ENCODE measurements around the gene INAFM2. TPM values are rescaled to one million over a fixed set of nuclear protein-coding genes. Genes with fewer than 3 reads are reported as not detected.

INAFM2 gene
- total and polyA plus RNA-seq, 4 donors, result 3.3 to 5.7 (median 4.4) TPM

DNA sequence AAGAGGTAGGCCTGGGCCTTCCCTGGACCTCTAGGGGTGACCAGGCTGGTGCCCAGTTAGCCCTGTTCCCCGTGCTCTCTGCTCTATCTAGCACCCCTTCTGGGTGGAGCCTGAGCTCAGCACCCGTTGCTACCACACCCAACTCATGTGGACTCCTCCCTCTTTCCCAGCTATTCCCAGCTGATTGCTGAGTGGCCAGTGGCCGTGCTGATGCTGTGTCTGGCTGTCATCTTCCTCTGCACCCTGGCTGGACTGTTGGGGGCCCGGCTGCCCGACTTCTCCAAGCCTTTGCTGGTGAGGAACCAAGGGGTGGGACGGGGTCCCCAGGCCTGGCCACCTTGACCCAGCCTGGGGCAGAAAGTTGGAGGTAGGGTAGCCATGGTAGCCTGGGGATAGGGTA, 40.8 kb downstream of the INAFM2 start:
- no peak overlapping the region for H3K9ac ChIP-seq (ENCODE audit: low read depth in 1 of 2, low read length in 2 of 2)
- H3K36me3 ChIP-seq (ENCODE audit: control insufficient read depth in 4 of 4, insufficient read depth in 3 of 4, low read depth in 1 of 4, low read length in 3 of 4), result no peaks in the 10 kb centered on the region
- DNase-seq (ENCODE audit: low spot score), result no peak
- H3K27ac ChIP-seq (ENCODE audit: low read depth in 1 of 2, low read length in 2 of 2), result no peak overlapping the region
- H3K9me3 ChIP-seq (ENCODE audit: control insufficient read depth in 4 of 4, low read length in 3 of 4), result no peaks in the 10 kb centered on the region
- 87% methylated on average over 6 of the region's 6 CpGs for WGBS
- TF ChIP-seq, protein P1, sequence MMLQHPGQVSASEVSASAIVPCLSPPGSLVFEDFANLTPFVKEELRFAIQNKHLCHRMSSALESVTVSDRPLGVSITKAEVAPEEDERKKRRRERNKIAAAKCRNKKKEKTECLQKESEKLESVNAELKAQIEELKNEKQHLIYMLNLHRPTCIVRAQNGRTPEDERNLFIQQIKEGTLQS (IDR thresholded peaks at IDR 0.05), result no peak
- no peak for TF ChIP-seq JUND (IDR thresholded peaks at IDR 0.05)
- TF ChIP-seq ZBTB33 (IDR thresholded peaks at IDR 0.05), result no peak
- no peak for TF ChIP-seq RXRA (IDR thresholded peaks at IDR 0.05)
- TF ChIP-seq RAD21 (IDR thresholded peaks at IDR 0.05), result no peak
- no peak for TF ChIP-seq EGR1 (IDR thresholded peaks at IDR 0.05; ENCODE audit: low read depth in 2 of 2)
- TF ChIP-seq NR2F2 (IDR thresholded peaks at IDR 0.05), result no peak
- no peak for TF ChIP-seq GABPA (IDR thresholded peaks at IDR 0.05 in 1 of 2, conservative IDR thresholded peaks at IDR 0.05 in 1 of 2)
- no peak for TF ChIP-seq TAF1 (conservative IDR thresholded peaks at IDR 0.05)
- TF ChIP-seq FOXA1 (IDR thresholded peaks at IDR 0.05), result no peak
- no peak for TF ChIP-seq HNF4G (IDR thresholded peaks at IDR 0.05)
- no peak overlapping the region for H3K4me3 ChIP-seq (ENCODE audit: low read depth in 1 of 3, low read length in 3 of 3)
- H3K4me1 ChIP-seq (ENCODE audit: control insufficient read depth in 4 of 4, insufficient read depth in 4 of 4, low read length in 3 of 4), result peaks cover 6 to 24% (median 13%) of the 10 kb centered on the region in 4 donors
- H3K27me3 ChIP-seq (ENCODE audit: control insufficient read depth in 4 of 4, insufficient read depth in 4 of 4, low read length in 3 of 4), result no peaks in the 10 kb centered on the region

DNA sequence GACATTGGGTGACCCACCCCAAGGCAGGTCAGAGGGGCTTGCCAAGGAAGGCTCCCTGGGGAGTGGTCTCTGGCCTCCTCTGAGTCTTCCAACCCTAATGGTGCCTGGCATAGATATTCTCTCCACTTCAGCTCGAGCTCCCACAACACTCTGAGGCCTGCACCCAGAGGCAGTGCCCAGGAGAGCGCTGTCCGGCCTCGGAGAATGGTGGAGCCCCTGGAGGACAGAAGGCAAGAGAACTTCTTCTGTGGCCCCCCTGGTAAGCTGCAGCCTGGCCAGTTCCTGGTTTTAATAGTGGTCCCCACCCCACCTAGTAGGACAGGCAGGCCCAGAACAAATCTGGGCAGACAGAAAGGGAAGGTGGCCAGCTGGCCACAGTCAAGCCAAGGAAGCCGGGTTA, 41.5 kb downstream of the INAFM2 start:
- no peaks in the 10 kb centered on the region for H3K36me3 ChIP-seq (ENCODE audit: control insufficient read depth in 4 of 4, insufficient read depth in 3 of 4, low read depth in 1 of 4, low read length in 3 of 4)
- no peaks in the 10 kb centered on the region for H3K27me3 ChIP-seq (ENCODE audit: control insufficient read depth in 4 of 4, insufficient read depth in 4 of 4, low read length in 3 of 4)
- WGBS, result 95% methylated on average over 5 of the region's 5 CpGs
- H3K9me3 ChIP-seq (ENCODE audit: control insufficient read depth in 4 of 4, low read length in 3 of 4), result no peaks in the 10 kb centered on the region
- H3K4me1 ChIP-seq (ENCODE audit: control insufficient read depth in 4 of 4, insufficient read depth in 4 of 4, low read length in 3 of 4), result peaks cover 6 to 24% (median 13%) of the 10 kb centered on the region in 4 donors
- TF ChIP-seq RAD21 (IDR thresholded peaks at IDR 0.05), result no peak
- TF ChIP-seq HNF4A (conservative IDR thresholded peaks at IDR 0.05), result no peak
- TF ChIP-seq CTCF (IDR thresholded peaks at IDR 0.05; ENCODE audit: low read depth, low read length, missing input control), result no peak
- no peak for TF ChIP-seq REST (IDR thresholded peaks at IDR 0.05)
- TF ChIP-seq TAF1 (conservative IDR thresholded peaks at IDR 0.05), result no peak
- TF ChIP-seq FOXA1 (IDR thresholded peaks at IDR 0.05), result no peak
- no peak for TF ChIP-seq EGR1 (IDR thresholded peaks at IDR 0.05; ENCODE audit: low read depth in 2 of 2)
- TF ChIP-seq HNF4G (IDR thresholded peaks at IDR 0.05), result no peak
- TF ChIP-seq NR2F2 (IDR thresholded peaks at IDR 0.05), result no peak
- TF ChIP-seq JUND (IDR thresholded peaks at IDR 0.05), result no peak
- TF ChIP-seq ZBTB33 (IDR thresholded peaks at IDR 0.05), result no peak
- TF ChIP-seq RXRA (IDR thresholded peaks at IDR 0.05), result no peak
- no peak for TF ChIP-seq YY1 (IDR thresholded peaks at IDR 0.05)
- TF ChIP-seq GABPA (IDR thresholded peaks at IDR 0.05 in 1 of 2, conservative IDR thresholded peaks at IDR 0.05 in 1 of 2), result no peak
- TF ChIP-seq, protein P1 (IDR thresholded peaks at IDR 0.05), result no peak
- TF ChIP-seq MAX (IDR thresholded peaks at IDR 0.05), result no peak
- no peak overlapping the region for H3K4me3 ChIP-seq (ENCODE audit: low read depth in 1 of 3, low read length in 3 of 3)
- no peak for DNase-seq (ENCODE audit: low spot score)
- H3K27ac ChIP-seq (ENCODE audit: low read depth in 1 of 2, low read length in 2 of 2), result no peak overlapping the region
- no peak overlapping the region for H3K9ac ChIP-seq (ENCODE audit: low read depth in 1 of 2, low read length in 2 of 2)

Measured in liver (tissue), 9 donors.